Panc1 (cell line): Measurements from ENCODE around the gene SMARCE1.

ENCODE experiments used
- POLR2AphosphoS5 ChIP-seq: IDR thresholded peaks from 2 replicates; pipeline ENCODE4 v1.6.1; 2012; ENCODE audit warnings: mild to moderate bottlenecking, low read depth, low read length, moderate library complexity
- SIN3A ChIP-seq: IDR thresholded peaks from 2 replicates; pipeline ENCODE4 v1.6.1; 2012; ENCODE audit warnings: low read depth, mild to moderate bottlenecking, low read length, moderate library complexity, borderline replicate concordance; ENCODE audit not compliant: insufficient read depth
- TF ChIP-seq, protein P1 (sequence below): fragments of 450-650 bp; IDR thresholded peaks from 2 replicates; pipeline ENCODE4 v1.5.1; 2017; ENCODE audit warnings: mild to moderate bottlenecking

- TF ChIP-seq, protein P1, sequence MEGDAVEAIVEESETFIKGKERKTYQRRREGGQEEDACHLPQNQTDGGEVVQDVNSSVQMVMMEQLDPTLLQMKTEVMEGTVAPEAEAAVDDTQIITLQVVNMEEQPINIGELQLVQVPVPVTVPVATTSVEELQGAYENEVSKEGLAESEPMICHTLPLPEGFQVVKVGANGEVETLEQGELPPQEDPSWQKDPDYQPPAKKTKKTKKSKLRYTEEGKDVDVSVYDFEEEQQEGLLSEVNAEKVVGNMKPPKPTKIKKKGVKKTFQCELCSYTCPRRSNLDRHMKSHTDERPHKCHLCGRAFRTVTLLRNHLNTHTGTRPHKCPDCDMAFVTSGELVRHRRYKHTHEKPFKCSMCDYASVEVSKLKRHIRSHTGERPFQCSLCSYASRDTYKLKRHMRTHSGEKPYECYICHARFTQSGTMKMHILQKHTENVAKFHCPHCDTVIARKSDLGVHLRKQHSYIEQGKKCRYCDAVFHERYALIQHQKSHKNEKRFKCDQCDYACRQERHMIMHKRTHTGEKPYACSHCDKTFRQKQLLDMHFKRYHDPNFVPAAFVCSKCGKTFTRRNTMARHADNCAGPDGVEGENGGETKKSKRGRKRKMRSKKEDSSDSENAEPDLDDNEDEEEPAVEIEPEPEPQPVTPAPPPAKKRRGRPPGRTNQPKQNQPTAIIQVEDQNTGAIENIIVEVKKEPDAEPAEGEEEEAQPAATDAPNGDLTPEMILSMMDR, result no peak
- TF ChIP-seq SIN3A (no peak), POLR2AphosphoS5 (no peak)
These were observed 15.4 kb downstream of the SMARCE1 start for GRCh38 chr17:40632216-40632615.
